HCT116 (cell line): ENCODE measurements around the gene DCHS1. TPM values are rescaled to one million over a fixed set of nuclear protein-coding genes. Genes with fewer than 3 reads are reported as not detected.

ENCODE experiments used
- ATAC-seq: fragments of 200-7000 bp; cut with Tn5 transposase; 2 replicates; pipeline ENCODE4 v1.9.1; 2020; ENCODE audit warnings: mild to moderate bottlenecking, moderate library complexity
- BruUV-seq: library from RNA; stranded (reverse); fragments of 400-500 nt; replicated peaks from 2 replicates; lab custom pipeline; 2021; lab: Mats Ljungman, UMichigan
- CTCF ChIA-PET: fragments of 300-600 bp; sonication (Branson Sonifier 250); formaldehyde crosslinking; loops from one replicate; lab custom pipeline; 2021; ENCODE audit warnings: antibody characterized with exemption; lab: Charles Lee
- POLR2A ChIA-PET: fragments of 300-600, 350-600 bp; sonication (Branson Sonifier 250); formaldehyde crosslinking; loops from one replicate; lab custom pipeline; 2021; ENCODE audit warnings: antibody characterized with exemption; lab: Charles Lee
- RAD21 ChIA-PET, 2 experiments: fragments of 300-600 bp; sonication (Branson Sonifier 250); formaldehyde crosslinking; loops; one replicate each; lab custom pipeline; 2023; ENCODE audit warnings: low total read pairs in 2 of 2; ENCODE audit not compliant: uncharacterized antibody in 2 of 2, unreplicated experiment in 2 of 2, low non-redundant PET in 1 of 2; lab: Charles Lee
- DNase-seq: peaks from one replicate; pipeline ENCODE4 v3.0.0-alpha.2; 2010; ENCODE audit warnings: low read depth, low spot score
- H2AFZ ChIP-seq: fragments of 200-600 bp; shearing (Covaris generic), sonication (generic); 2 replicates; pipeline ENCODE4 v1.6.1; 2017; ENCODE audit warnings: low read depth, mixed run types, mixed read lengths, antibody characterized with exemption, low read length; ENCODE audit not compliant: poor library complexity, severe bottlenecking
- H3K27ac ChIP-seq: 2 replicates; pipeline ENCODE4 v1.5.1; 2012; ENCODE audit warnings: low read depth, low read length
- H3K27me3 ChIP-seq: fragments of 200-600 bp; sonication (generic); 2 replicates; pipeline ENCODE4 v1.6.1; 2016; ENCODE audit warnings: mixed run types, low read length, mixed read lengths; ENCODE audit not compliant: insufficient read depth
- H3K36me3 ChIP-seq, 2 experiments: fragments of 200-500 bp in 1 of 2; fragments of 200-600 bp in 1 of 2; sonication (Bioruptor generic) in 1 of 2; sonication (generic) in 1 of 2; 2 replicates each; pipeline versions ENCODE4 v1.5.1 to v1.6.1; 2014 to 2016; ENCODE audit warnings: low read length in 2 of 2, inconsistent platforms in 1 of 2, mixed read lengths in 1 of 2, mixed run types in 1 of 2; ENCODE audit not compliant: insufficient read depth in 2 of 2, control insufficient read depth in 1 of 2
- H3K4me1 ChIP-seq, 2 experiments: fragments of 200-600 bp in 1 of 2; sonication (generic) in 1 of 2; 2 replicates each; pipeline versions ENCODE4 v1.5.1 to v1.6.1; 2012 to 2017; ENCODE audit warnings: low read length in 2 of 2, inconsistent platforms in 1 of 2, mild to moderate bottlenecking in 1 of 2, mixed read lengths in 1 of 2, mixed run types in 1 of 2, moderate library complexity in 1 of 2; ENCODE audit not compliant: insufficient read depth in 2 of 2, control insufficient read depth in 1 of 2
- H3K4me2 ChIP-seq: fragments of 200-600 bp; sonication (generic); 2 replicates; pipeline ENCODE4 v1.6.1; 2017; ENCODE audit warnings: mixed run types, low read length, mixed read lengths
- H3K4me3 ChIP-seq, 2 experiments: fragments of 200-600 bp in 1 of 2; sonication (generic) in 1 of 2; replicated peaks in 1 of 2; 2 replicates each; pipeline ENCODE4 v1.5.1; 2011 to 2016; ENCODE audit warnings: low read length in 2 of 2, control low read depth in 1 of 2, low read depth in 1 of 2, mild to moderate bottlenecking in 1 of 2, mixed read lengths in 1 of 2, mixed run types in 1 of 2
- H3K79me2 ChIP-seq: fragments of 200-600 bp; sonication (generic); 2 replicates; pipeline ENCODE4 v1.6.1; 2017; ENCODE audit warnings: mild to moderate bottlenecking, mixed run types, low read length, moderate library complexity, mixed read lengths; ENCODE audit not compliant: insufficient read depth
- H3K9ac ChIP-seq: fragments of 200-600 bp; sonication (generic); 2 replicates; pipeline ENCODE4 v1.6.1; 2016; ENCODE audit warnings: low read length, mixed read lengths
- H3K9me2 ChIP-seq: fragments of 200-600 bp; sonication (generic), shearing (Covaris generic); 2 replicates; pipeline ENCODE4 v1.6.1; 2017; ENCODE audit warnings: mixed run types, mild to moderate bottlenecking, moderate library complexity; ENCODE audit not compliant: insufficient read depth
- H3K9me3 ChIP-seq, 2 experiments: fragments of 200-500 bp in 1 of 2; fragments of 200-600 bp in 1 of 2; sonication (Bioruptor generic) in 1 of 2; sonication (generic) in 1 of 2; 2 replicates each; pipeline ENCODE4 v1.6.1; 2014 to 2017; ENCODE audit warnings: low read length in 2 of 2, mixed read lengths in 2 of 2, inconsistent platforms in 1 of 2, low read depth in 1 of 2, mild to moderate bottlenecking in 1 of 2, mixed run types in 1 of 2, moderate library complexity in 1 of 2; ENCODE audit not compliant: control insufficient read depth in 1 of 2, insufficient read depth in 1 of 2
- H4K20me1 ChIP-seq: fragments of 200-600 bp; sonication (generic), shearing (Covaris generic); 2 replicates; pipeline ENCODE4 v1.6.1; 2017; ENCODE audit warnings: mixed run types, mild to moderate bottlenecking, moderate library complexity; ENCODE audit not compliant: insufficient read depth
- ATF3 ChIP-seq: IDR thresholded peaks from 2 replicates; pipeline ENCODE4 v1.6.1; 2012
- CBX3 ChIP-seq: IDR thresholded peaks from 2 replicates; pipeline ENCODE4 v1.6.1; 2012; ENCODE audit warnings: low read depth
- CEBPB ChIP-seq: IDR thresholded peaks from 2 replicates; pipeline ENCODE4 v1.6.1; 2012; ENCODE audit warnings: low read depth
- CTCF ChIP-seq, 3 experiments: fragments of 200-600 bp in 1 of 3; sonication (generic) in 1 of 3; IDR thresholded peaks in 2 of 3; conservative IDR thresholded peaks in 1 of 3; 2 replicates each; pipeline ENCODE4 v1.5.1; 2012 to 2017; ENCODE audit warnings: low read depth in 2 of 3, low read length in 2 of 3, antibody characterized with exemption in 1 of 3, borderline replicate concordance in 1 of 3, control low read depth in 1 of 3, mild to moderate bottlenecking in 1 of 3, mixed read lengths in 1 of 3, mixed run types in 1 of 3, moderate library complexity in 1 of 3; ENCODE audit not compliant: insufficient read depth in 1 of 3
- EZH2phosphoT487 ChIP-seq: fragments of 200-600 bp; IDR thresholded peaks from 2 replicates; pipeline ENCODE4 v1.6.1; 2018; ENCODE audit warnings: antibody characterized with exemption, borderline replicate concordance
- JUND ChIP-seq: IDR thresholded peaks from 2 replicates; pipeline ENCODE4 v1.6.1; 2012
- MAX ChIP-seq: IDR thresholded peaks from 2 replicates; pipeline ENCODE4 v1.6.1; 2012
- POLR2A ChIP-seq: IDR thresholded peaks from 2 replicates; pipeline ENCODE4 v1.7.0; 2011; ENCODE audit warnings: borderline replicate concordance; ENCODE audit not compliant: insufficient read depth, insufficient read length; ENCODE audit errors: extremely low read depth
- POLR2AphosphoS5 ChIP-seq: IDR thresholded peaks from 2 replicates; pipeline ENCODE4 v1.6.1; 2011; ENCODE audit warnings: mild to moderate bottlenecking, low read depth, low read length, moderate library complexity
- SIN3A ChIP-seq: IDR thresholded peaks from 2 replicates; pipeline ENCODE4 v1.6.1; 2012; ENCODE audit warnings: low read depth
- SRF ChIP-seq: IDR thresholded peaks from 2 replicates; pipeline ENCODE4 v1.6.1; 2012; ENCODE audit warnings: low read depth
- TCF7L2 ChIP-seq: IDR thresholded peaks from 2 replicates; pipeline ENCODE4 v1.7.0; 2011; ENCODE audit warnings: borderline replicate concordance, inconsistent platforms; ENCODE audit not compliant: insufficient read depth, insufficient read length; ENCODE audit errors: extremely low read depth
- YY1 ChIP-seq: IDR thresholded peaks from 2 replicates; pipeline ENCODE4 v1.6.1; 2011; ENCODE audit warnings: low read length, low read depth, moderate library complexity, mild to moderate bottlenecking; ENCODE audit not compliant: insufficient replicate concordance; ENCODE audit errors: extremely low read depth
- ZFX ChIP-seq: fragments of 450-650 bp; IDR thresholded peaks from 2 replicates; pipeline ENCODE4 v1.6.1; 2017
- ZNF274 ChIP-seq: fragments of 200-500 bp; sonication (Bioruptor generic); IDR thresholded peaks from 2 replicates; pipeline ENCODE4 v1.6.1; 2014; ENCODE audit warnings: mild to moderate bottlenecking, low read depth, low read length, inconsistent platforms
- intact Hi-C: fragments of 100-400 bp; cut with micrococcal nuclease; formaldehyde crosslinking; loops from 2 replicates; pipeline ENCODE4 v1.10.0; 2022
- total RNA-seq: library from RNA; stranded (reverse); gene quantifications from one replicate; pipeline ENCODE4 v1.2.1, GENCODE V29; 2021; ENCODE audit not compliant: unreplicated experiment
- TF ChIP-seq, protein P1 (sequence below): IDR thresholded peaks from 2 replicates; pipeline ENCODE4 v1.6.1; 2012; ENCODE audit warnings: low read depth

Gene DCHS1
- total RNA-seq, 1 experiment from 2014 or later = 0.30 TPM

DNA sequence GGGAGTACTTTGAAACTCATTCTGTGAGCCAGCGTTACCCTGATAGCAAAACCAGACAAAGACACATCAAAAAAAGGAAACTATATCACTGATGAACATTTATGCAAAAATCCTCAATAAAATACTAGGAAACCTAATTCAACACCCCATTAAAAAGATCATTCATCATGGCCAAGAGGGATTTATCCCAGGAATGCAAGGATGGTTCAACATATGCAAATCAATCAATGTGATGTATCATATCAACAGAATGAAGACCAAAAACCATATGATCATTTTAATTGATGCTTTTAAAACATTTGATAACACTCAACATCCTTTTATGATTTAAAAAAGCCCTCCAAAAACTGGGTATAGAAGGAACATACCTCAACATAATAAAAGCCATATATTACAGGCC, 72.0 kb downstream of the DCHS1 start:
- H3K36me3 ChIP-seq = no peaks in the 10 kb centered on the region
- no peak overlapping the region for H3K4me3 ChIP-seq
- ChIA-PET CTCF (no interaction called here), POLR2A (no interaction called here), RAD21 (no interaction called here)
- H3K9me3 ChIP-seq = peaks cover 4 to 13% of the 10 kb centered on the region in 2 experiments; a peak in 1 of 4 replicates
- H2AFZ ChIP-seq = no peak overlapping the region
- H3K4me2 ChIP-seq = no peak overlapping the region
- BruUV-seq = no TSS peak
- no peak overlapping the region for H3K27ac ChIP-seq
- no peaks in the 10 kb centered on the region for H3K27me3 ChIP-seq
- H3K4me1 ChIP-seq = no peaks in the 10 kb centered on the region
- ATAC-seq = no peak
- TF ChIP-seq ZNF274 (no peak), CTCF (IDR thresholded peaks at IDR 0.05 in 2 of 3, conservative IDR thresholded peaks at IDR 0.05 in 1 of 3; ENCODE audit: borderline replicate concordance in 1 of 3, insufficient read depth in 1 of 3, low read depth in 2 of 3, low read length in 2 of 3) (no peak), ATF3 (no peak), TCF7L2 (no peak), CEBPB (no peak), EZH2phosphoT487 (no peak), ZFX (no peak), YY1 (no peak), JUND (no peak), MAX (no peak), SIN3A (no peak), SRF (no peak), POLR2A (no peak), POLR2AphosphoS5 (no peak), CBX3 (no peak)
- TF ChIP-seq, protein P1, sequence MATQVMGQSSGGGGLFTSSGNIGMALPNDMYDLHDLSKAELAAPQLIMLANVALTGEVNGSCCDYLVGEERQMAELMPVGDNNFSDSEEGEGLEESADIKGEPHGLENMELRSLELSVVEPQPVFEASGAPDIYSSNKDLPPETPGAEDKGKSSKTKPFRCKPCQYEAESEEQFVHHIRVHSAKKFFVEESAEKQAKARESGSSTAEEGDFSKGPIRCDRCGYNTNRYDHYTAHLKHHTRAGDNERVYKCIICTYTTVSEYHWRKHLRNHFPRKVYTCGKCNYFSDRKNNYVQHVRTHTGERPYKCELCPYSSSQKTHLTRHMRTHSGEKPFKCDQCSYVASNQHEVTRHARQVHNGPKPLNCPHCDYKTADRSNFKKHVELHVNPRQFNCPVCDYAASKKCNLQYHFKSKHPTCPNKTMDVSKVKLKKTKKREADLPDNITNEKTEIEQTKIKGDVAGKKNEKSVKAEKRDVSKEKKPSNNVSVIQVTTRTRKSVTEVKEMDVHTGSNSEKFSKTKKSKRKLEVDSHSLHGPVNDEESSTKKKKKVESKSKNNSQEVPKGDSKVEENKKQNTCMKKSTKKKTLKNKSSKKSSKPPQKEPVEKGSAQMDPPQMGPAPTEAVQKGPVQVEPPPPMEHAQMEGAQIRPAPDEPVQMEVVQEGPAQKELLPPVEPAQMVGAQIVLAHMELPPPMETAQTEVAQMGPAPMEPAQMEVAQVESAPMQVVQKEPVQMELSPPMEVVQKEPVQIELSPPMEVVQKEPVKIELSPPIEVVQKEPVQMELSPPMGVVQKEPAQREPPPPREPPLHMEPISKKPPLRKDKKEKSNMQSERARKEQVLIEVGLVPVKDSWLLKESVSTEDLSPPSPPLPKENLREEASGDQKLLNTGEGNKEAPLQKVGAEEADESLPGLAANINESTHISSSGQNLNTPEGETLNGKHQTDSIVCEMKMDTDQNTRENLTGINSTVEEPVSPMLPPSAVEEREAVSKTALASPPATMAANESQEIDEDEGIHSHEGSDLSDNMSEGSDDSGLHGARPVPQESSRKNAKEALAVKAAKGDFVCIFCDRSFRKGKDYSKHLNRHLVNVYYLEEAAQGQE = no peak
- H3K79me2 ChIP-seq = peaks cover 9% of the 10 kb centered on the region; the same call in 1 of the 2 replicates
- no peak for DNase-seq
- no peak overlapping the region for H3K9ac ChIP-seq
- intact Hi-C loops = no loop called here
- H4K20me1 ChIP-seq = no peaks in the 10 kb centered on the region
- H3K9me2 ChIP-seq = no peaks in the 10 kb centered on the region
